NCI-H2107 treated with DMSO at 0.1 percent for 48 hours (cell line): ENCODE measurements around the gene ZCCHC14.
A peak's percentile ranks its signal among the peaks of the same experiment; 100 is the strongest.
"Not testable (repeated sequence)": the region's sequence is repeated elsewhere in the genome, so short reads cannot be mapped to it uniquely, and the experiment has no call there.

ENCODE experiments used
- DNase-seq: peaks from one replicate; lab custom pipeline; 2025; ENCODE audit not compliant: unreplicated experiment; lab: John Stamatoyannopoulos, UW

ZCCHC14 gene

GRCh38 chr16:87482266-87482665, 10.6 kb downstream of the ZCCHC14 start:
- DNase-seq: no peak

GRCh38 chr16:87481711-87482110, 11.1 kb downstream of the ZCCHC14 start:
- not testable (repeated sequence) for DNase-seq

- not testable (repeated sequence) for DNase-seq
Measured at GRCh38 chr16:87477209-87477981, 15.4 kb downstream of the ZCCHC14 start.

- no peak for DNase-seq
Measured at GRCh38 chr16:87474566-87474996, 18.2 kb downstream of the ZCCHC14 start.

- DNase-seq: no peak
Measured at GRCh38 chr16:87474017-87474416, 18.8 kb downstream of the ZCCHC14 start.

GRCh38 chr16:87472935-87473334, 19.9 kb downstream of the ZCCHC14 start:
- no peak for DNase-seq

GRCh38 chr16:87472142-87472778, 20.6 kb downstream of the ZCCHC14 start:
- DNase-seq: no peak

GRCh38 chr16:87471278-87472141, 21.3 kb downstream of the ZCCHC14 start:
- DNase-seq: no peak

- no peak for DNase-seq
Measured at GRCh38 chr16:87470332-87470731, 22.5 kb downstream of the ZCCHC14 start.

GRCh38 chr16:87469169-87469568, 23.7 kb downstream of the ZCCHC14 start:
- DNase-seq: no peak

GRCh38 chr16:87468550-87468949, 24.3 kb downstream of the ZCCHC14 start:
- DNase-seq: no peak

- no peak for DNase-seq
Measured at GRCh38 chr16:87466975-87467501, 25.8 kb downstream of the ZCCHC14 start.

- DNase-seq: no peak
Measured at GRCh38 chr16:87465879-87466278, 26.9 kb downstream of the ZCCHC14 start.

- peak; percentile 71 for DNase-seq
Measured at GRCh38 chr16:87465306-87465705, 27.5 kb downstream of the ZCCHC14 start.

GRCh38 chr16:87464691-87465300, 28.0 kb downstream of the ZCCHC14 start:
- no peak for DNase-seq

GRCh38 chr16:87463722-87464690, 28.8 kb downstream of the ZCCHC14 start:
- DNase-seq: no peak

GRCh38 chr16:87461466-87461991, 31.3 kb downstream of the ZCCHC14 start:
- DNase-seq: peak; percentile 94

GRCh38 chr16:87460936-87461335, 31.9 kb downstream of the ZCCHC14 start:
- DNase-seq: no peak

GRCh38 chr16:87459833-87460232, 33.0 kb downstream of the ZCCHC14 start:
- DNase-seq: no peak
